HG03565 (cell line): ENCODE data around the gene C2CD4B.

ENCODE experiments used
- ATAC-seq: cut with Tn5 transposase; IDR thresholded peaks from one replicate; pipeline ENCODE4 v1.9.1; 2021; ENCODE audit warnings: mild to moderate bottlenecking, moderate library complexity; ENCODE audit not compliant: unreplicated experiment

C2CD4B gene

GRCh38 chr15:62149729-62150128 is 15.4 kb downstream of the C2CD4B start:
- ATAC-seq: no peak

GRCh38 chr15:62147551-62147950 is 17.5 kb downstream of the C2CD4B start:
- ATAC-seq: no peak

DNA sequence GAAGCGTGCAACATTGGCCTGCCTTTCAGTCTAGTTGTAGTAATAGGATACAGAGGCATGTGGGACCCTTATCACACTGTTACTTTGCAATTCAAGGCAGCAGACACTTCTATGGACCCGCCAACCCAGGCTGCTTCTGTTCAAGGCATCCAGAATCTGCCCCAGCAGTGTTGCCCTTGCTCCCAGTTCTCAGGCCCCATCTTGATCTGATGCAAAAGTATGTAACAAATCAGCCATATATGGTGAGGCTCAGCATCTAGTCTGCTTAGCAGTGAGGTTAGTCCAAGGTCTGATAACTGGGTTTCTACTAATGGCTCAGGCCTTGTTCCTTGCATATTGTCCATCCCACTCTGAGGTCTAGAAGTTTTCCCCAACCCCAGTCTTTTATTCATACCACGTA is 17.9 kb downstream of the C2CD4B start:
- ATAC-seq: no peak

- ATAC-seq: no peak
These were observed 19.9 kb downstream of the C2CD4B start for GRCh38 chr15:62145015-62145735.

DNA sequence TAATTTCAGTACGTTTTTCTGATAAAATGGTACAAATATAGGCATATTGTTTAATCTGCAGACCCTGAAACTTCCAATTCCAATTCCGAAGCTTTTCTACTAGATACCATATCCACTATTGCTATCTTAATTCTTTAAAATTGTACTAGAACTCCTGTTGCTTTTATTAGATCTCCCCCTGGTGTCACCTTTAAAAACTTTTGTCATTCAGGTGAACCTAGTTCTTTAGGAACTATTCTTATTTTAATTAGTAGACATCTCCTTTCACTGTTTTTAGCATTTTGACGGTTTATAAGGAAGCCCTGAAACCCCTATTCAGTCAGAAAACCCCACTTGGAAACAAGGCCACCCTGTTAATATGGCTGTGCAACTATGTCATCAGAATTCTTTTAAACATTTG is 22.3 kb downstream of the C2CD4B start:
- no peak for ATAC-seq

- ATAC-seq: no peak
These were observed 23.2 kb downstream of the C2CD4B start for GRCh38 chr15:62141643-62142588.

- ATAC-seq: no peak
These were observed 23.9 kb downstream of the C2CD4B start for GRCh38 chr15:62141200-62141599.

GRCh38 chr15:62138124-62138523 is 27.0 kb downstream of the C2CD4B start:
- ATAC-seq: no peak

DNA sequence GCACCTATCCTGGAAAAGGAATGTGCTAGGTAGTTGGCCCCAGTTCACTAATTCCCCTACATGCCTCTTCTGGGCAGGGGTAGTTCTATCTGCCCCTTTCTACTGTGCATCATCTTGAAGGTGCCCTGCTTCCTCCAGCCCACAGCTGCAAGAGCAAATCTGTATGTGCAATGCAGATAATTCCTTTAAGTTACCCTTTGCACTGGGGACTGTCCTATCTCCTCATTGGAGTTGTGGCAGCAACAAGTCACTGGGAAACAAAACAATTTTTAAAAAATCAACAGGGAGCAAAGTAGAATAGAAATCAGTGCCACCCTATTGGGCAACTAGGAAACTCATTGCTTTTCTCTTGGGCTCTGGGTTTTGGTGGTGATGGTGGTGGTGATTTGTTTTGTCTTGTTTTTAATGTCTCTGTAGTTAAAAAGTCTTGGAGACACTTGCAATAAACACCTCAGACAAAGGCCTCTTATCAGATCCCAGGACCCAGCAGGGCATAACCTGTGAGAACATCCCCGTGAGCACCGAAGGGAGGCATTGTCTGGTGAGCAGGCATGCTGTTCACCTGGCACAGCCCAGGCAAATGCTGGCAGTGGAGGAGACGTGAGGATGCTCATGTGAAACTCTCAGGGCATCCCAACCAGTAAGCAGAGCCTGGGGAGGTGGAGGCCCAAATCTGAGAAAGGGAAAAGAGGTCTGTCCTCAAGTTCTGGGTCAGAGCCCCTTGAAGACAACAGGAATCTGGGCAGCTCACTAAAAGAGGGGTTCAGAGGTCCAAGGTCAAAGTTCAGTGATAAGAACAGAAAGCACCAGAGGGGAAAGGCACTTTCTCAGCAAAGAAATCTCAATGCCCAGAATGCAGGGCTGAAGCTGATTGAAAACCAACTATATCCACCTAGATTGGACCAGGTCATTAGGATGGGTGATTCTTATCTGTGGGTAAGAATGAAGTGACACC is 27.9 kb downstream of the C2CD4B start:
- no peak for ATAC-seq

GRCh38 chr15:62135532-62136134 is 29.5 kb downstream of the C2CD4B start:
- no peak for ATAC-seq

- no peak for ATAC-seq
These were observed 31.9 kb downstream of the C2CD4B start for GRCh38 chr15:62133141-62133540.

DNA sequence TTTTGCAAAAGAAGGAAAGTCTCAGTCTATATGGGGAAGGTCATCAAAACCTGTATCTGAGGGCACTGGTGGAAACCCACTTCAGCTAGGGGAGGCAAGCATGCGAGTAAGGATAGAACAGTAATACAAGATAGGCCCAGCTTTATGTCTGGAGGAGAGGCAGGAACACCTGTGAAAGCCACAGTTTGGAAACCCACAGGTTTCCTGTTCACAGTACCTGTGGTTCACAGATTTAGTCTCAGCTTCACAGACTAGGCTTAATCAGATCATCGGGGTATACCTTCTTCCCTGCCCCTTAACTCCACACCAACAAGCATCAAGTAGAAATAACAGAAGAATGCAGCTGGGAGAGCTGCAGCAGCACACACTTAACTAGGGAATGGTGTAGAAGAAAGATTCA is 36.2 kb downstream of the C2CD4B start:
- no peak for ATAC-seq

DNA sequence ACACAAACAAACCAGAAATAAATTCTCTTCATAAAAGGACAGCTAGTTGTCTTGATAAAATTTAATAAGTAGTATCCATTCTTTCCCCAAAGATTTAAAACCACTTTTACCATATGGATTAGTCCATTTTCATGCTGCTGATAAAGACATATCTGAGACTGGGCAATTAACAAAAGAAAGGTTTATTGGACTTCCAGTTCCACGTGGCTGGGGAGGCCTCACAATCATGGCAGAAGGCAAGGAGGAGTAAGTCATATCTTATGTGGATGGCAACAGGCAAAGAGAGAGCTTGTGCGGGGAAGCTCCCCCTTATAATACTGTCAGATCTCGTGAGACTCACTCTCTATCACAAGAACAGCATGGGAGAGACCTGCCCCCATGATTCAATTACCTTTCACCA is 38.7 kb downstream of the C2CD4B start:
- no peak for ATAC-seq

DNA sequence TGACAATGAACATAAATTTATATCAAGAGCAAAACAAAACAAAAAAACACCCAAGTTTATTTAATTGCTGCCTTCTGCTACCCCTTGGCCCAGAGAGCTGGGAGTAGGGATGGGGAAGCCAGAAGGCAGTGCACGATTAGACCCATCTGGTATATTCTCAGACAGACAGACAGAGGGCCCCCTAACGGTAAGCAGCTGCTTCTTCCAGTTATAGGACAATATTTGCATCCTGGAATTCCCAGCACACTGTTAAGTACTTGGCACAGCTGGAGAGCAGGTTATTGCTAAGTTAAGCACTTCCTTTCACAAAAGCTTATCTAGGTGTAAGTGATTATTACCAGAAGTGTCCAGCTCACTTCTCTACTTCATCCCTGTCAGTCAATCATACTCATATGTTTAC is 39.3 kb downstream of the C2CD4B start:
- ATAC-seq: no peak

- no peak for ATAC-seq
These were observed 40.1 kb downstream of the C2CD4B start for GRCh38 chr15:62124973-62125303.

DNA sequence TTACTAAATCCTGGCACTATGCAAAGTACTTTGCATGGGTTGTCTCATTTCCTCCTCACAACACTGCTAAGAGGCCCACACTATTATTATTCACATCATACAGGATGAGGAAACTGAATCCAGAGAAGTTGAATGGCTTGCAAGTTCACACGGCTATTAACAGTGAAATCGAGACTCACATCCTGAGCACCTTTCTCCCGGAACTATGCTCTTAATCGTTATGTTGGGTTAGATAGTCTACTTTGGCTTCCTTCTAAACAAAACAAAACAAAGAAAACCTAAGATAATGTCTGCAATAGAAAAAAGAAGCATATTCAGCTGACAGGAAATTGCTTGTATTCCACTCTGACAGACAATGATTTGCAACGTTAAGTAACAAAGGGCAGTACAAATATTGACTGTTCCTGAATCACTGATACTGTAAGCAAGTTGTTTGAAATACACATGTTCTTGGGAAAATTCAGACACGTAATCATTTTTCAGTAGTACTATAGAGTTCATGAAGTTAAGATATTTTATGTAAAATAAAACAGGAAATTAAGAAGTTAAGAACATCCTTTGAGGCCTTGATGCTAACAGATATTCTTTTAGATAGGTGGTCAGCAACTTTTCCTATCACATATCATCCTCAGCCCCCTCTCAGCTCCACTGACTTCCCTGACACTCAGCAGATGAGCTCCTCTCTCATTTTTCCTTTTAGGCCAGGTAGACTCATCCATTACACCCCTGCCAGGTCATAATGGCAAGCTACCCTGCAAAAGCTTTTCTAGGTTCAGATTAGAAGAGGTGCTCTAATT is 40.7 kb downstream of the C2CD4B start:
- ATAC-seq: no peak

- no peak for ATAC-seq
These were observed 42.8 kb downstream of the C2CD4B start for GRCh38 chr15:62122249-62122648.

DNA sequence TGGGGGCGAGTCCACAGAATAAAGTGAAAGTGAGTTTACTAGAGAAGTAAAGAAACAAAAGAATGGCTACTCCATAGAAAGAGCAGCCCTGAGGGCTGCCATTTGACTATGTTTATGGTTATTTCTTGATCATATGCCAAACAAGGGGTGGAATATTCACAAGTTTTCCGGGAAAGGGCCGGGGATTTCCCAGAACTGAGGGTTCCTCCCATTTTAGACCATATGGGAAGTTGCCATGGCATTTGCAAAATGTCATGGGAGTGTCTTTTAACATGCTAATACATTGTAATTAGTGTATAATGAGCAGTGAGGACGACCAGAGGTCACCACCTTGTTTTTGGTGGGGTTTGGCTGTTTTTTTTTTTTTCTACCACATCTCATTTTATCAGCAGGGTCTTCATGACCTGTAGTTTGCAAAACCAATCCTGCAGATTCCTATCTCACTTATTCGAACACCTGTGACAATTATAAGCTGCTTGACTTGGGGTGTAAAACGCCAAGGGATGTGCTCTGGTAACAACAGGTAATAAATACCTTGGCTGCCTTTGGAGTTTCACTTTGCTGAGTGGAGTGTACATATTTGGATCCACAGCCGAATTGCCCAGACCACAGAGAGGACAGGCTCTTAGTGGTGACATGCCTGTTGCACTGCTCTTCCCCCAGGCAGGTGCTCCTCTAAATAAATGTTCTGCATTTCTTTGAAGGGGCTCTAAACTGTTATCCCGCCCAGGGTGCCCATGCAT is 43.6 kb downstream of the C2CD4B start:
- no peak for ATAC-seq

DNA sequence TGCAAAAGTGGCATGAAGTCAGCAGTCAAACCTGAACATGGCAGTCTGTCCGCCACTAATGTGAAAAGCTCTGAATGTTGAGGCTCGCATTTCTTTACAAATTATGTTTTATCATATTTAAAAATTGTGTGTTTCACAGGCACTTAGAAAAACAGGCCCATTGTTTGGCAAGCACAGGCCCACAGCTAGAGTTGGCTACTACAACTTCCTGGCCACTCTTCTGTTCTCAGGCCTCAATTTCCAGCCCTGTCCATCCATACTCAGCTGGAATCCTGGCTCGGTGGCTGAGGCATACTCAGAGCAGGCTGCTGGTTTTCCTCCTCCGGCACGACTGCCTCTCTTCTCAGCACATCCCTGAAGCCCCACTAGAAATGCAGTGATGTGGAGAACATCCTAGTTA is 44.3 kb downstream of the C2CD4B start:
- no peak for ATAC-seq
